COLO668 (cell line): Measurements from ENCODE around the gene TLCD3A.
"Not testable (repeated sequence)": the region's sequence is repeated elsewhere in the genome, so short reads cannot be mapped to it uniquely, and the experiment has no call there.

ENCODE experiments used
- DNase-seq: peaks from one replicate; lab custom pipeline; 2025; ENCODE audit not compliant: unreplicated experiment; lab: John Stamatoyannopoulos, UW

Gene TLCD3A

GRCh38 chr17:732067-732901 lies at the start of gene TLCD3A:
TLCD3A (plus strand) TSS chr17:732596; CDS start chr17:732648, 52 bp downstream.
- peak; percentile 70 for DNase-seq

- no peak for DNase-seq
Measured at GRCh38 chr17:683040-683439, 49.4 kb upstream of the TLCD3A start.

- DNase-seq = no peak
Measured at GRCh38 chr17:683499-684254, 48.7 kb upstream of the TLCD3A start.

- no peak for DNase-seq
Measured at GRCh38 chr17:685006-685405, 47.4 kb upstream of the TLCD3A start.

GRCh38 chr17:688100-688989 lies 44.1 kb upstream of the TLCD3A start:
- DNase-seq = no peak

GRCh38 chr17:689556-690275 lies 42.7 kb upstream of the TLCD3A start:
- DNase-seq = no peak

- no peak for DNase-seq
Measured at GRCh38 chr17:690361-690760, 42.0 kb upstream of the TLCD3A start.

DNA sequence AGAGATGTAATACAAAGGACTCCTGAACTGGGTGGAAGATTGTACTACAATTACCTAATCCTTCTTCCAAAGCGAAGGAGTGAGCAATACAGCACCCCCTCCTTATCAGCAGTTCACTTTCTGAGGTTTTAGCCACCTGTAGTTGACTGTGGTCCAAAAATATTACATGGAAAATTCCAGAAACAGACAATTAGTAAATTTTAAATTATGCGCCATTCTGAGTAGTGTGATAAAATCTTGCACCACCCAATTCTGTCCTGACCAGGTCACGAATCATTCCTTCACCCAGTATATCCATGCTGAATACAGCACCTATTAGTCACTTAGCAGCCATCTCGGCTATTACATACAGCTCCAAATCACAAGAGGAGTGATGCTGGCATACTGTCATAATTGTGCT lies 41.0 kb upstream of the TLCD3A start:
- no peak for DNase-seq

DNA sequence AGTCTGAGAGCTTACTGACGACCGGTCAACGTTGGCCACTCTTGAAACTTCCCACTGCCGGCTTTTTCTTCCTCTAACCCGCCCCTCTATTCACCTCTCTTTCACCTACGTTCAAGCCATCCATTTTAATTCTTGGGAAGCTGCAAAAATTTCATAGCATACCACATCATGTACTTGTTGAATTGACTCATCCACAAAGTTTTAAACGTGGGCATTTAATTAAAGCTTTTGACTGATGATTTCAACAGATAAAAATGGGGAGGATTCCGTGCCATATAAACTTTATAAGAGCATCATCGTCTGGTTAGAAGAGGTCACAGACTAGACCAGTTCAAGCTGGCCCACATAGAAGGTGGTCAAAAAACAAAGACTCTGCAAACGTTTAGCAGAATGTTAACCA lies 40.3 kb upstream of the TLCD3A start:
- DNase-seq = no peak

- no peak for DNase-seq
Measured at GRCh38 chr17:693791-694638, 38.4 kb upstream of the TLCD3A start.

DNA sequence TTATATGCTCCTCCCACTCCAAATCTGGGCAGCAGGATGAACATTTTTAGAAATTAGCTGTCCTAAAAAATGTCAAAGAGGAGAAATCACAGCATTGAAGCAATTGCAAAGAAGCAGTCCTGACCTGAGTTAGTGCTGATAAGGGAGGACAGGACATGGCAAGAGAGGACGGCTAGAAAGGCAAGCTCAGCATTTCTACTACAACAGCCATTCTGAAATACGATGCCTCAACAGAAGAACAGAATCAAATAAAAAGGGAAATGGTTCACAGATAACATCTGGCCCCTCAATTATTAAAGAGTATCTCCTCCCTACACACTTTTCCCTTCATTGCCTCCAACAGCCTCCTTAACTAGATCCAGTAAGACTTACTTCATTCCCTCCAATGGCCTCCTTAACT lies 36.0 kb upstream of the TLCD3A start:
- no peak for DNase-seq

DNA sequence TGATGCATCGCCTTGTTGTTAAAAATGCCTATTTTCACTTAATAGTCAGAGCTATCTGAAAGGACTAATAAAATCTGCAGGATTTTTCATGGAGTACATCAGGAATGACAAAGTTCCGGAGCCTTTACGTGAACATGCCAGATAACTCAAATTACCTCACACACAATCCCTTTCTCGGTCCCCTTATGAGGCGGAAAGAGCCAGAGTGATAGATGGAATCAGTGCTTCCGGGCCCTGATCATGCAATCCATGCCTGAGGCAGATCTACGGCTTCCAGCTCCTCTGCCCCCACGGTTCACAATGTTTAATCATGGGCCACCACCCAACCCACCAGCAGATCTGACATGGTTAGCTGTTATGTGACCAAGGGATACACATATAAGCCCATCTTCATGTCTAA lies 34.7 kb upstream of the TLCD3A start:
- DNase-seq = no peak

- DNase-seq = not testable (repeated sequence)
Measured at GRCh38 chr17:698096-698495, 34.3 kb upstream of the TLCD3A start.

DNA sequence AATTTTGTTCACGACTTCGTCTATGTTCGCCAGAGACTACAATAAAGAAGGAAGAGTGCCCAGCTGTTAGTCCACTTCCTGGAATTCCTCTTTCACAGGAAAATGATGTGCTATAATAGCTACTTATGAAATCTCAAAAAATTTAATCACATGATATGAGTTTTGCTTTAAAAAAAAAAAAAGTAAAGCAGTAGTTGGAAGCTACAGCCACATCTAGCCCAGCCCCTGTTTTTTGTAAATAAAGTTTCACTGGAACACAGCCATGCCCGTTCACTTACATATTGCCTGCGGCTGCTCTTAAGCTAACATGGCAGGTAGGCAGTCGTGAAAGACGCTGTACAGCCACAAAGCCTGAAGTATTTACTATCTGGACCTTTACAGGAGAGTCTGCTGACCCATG lies 33.1 kb upstream of the TLCD3A start:
- DNase-seq = no peak

GRCh38 chr17:700504-701094 lies 31.8 kb upstream of the TLCD3A start:
- no peak for DNase-seq

DNA sequence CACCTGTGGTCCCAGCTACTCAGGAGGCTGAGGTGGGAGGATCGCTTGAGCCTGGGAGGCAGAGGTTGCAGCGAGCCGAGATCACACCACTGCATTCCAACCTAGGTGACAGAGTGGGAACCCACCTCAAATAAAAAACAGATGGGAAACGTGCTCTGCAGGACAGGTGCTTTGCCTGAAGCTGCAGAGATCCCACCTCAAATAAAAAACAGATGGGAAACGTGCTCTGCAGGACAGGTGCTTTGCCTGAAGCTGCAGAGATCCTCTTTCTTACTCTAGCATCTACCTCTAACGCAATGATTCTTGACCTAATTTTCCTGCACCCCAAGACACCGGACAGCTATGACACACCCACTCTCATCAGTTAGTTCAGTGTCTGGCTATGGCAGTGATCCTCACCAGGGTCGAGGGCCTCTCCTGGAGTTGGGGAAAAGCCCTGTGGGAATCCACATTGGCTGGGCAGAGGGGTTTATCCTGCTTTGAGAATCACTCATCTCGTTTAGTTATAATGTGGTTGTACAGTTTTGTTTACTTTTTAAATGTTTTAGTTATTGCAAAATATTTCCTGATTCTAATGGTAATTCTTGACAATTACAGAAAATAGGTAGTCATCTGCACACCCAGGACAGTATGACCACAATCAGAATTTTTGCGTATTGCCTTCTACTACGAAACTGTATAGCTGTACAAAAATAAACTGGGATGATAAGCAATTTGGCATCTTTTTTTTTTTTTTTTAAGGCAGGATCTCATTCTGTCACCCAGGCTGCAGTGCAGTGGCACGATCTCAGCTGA lies 29.1 kb upstream of the TLCD3A start:
- DNase-seq = no peak

GRCh38 chr17:704111-704864 lies 28.1 kb upstream of the TLCD3A start:
- DNase-seq = no peak

- no peak for DNase-seq
Measured at GRCh38 chr17:705011-705410, 27.4 kb upstream of the TLCD3A start.
